DMS53 treated with DMSO at 0.1 percent for 48 hours (cell line): Measurements from ENCODE around the gene ZBTB22.

Source experiments
- DNase-seq: peaks from one replicate; lab custom pipeline; 2025; ENCODE audit not compliant: unreplicated experiment; lab: John Stamatoyannopoulos, UW

Gene ZBTB22

GRCh38 chr6:33329058-33329457 lies 11.5 kb upstream of the ZBTB22 start:
- no peak for DNase-seq

- DNase-seq: peak; percentile 33
Measured at GRCh38 chr6:33324125-33324524, 6.6 kb upstream of the ZBTB22 start.

GRCh38 chr6:33323623-33323948 lies 6.0 kb upstream of the ZBTB22 start:
- no peak for DNase-seq

- no peak for DNase-seq
Measured at GRCh38 chr6:33321227-33321626, 3.7 kb upstream of the ZBTB22 start.

GRCh38 chr6:33320315-33321181 lies 3.0 kb upstream of the ZBTB22 start:
- no peak for DNase-seq

GRCh38 chr6:33319939-33320314 lies 2.4 kb upstream of the ZBTB22 start:
- no peak for DNase-seq

- no peak for DNase-seq
Measured at GRCh38 chr6:33318426-33319073, 1.0 kb upstream of the ZBTB22 start.

- no peak for DNase-seq
Measured at GRCh38 chr6:33317419-33317668, 200 bp downstream of the ZBTB22 start.

GRCh38 chr6:33316603-33317418 lies 733 bp downstream of the ZBTB22 start:
- DNase-seq: no peak

GRCh38 chr6:33315793-33316602 lies 1.5 kb downstream of the ZBTB22 start:
- no peak for DNase-seq

- peak; percentile 55 for DNase-seq
Measured at GRCh38 chr6:33314943-33315792, 2.4 kb downstream of the ZBTB22 start.

GRCh38 chr6:33314515-33314942 lies 3.0 kb downstream of the ZBTB22 start:
- DNase-seq: peak; percentile 44

- DNase-seq: peak; percentile 64
Measured at GRCh38 chr6:33313709-33314514, 3.6 kb downstream of the ZBTB22 start, which contains the start of gene TAPBP. Gene TAPBP (minus strand): TSS chr6:33314078. CDS start chr6:33314041, 37 bp downstream.

- peak; percentile 21 for DNase-seq
Measured at GRCh38 chr6:33313105-33313708, 4.3 kb downstream of the ZBTB22 start.

GRCh38 chr6:33312361-33313104 lies 5.0 kb downstream of the ZBTB22 start:
- peak; percentile 42 for DNase-seq

- no peak for DNase-seq
Measured at GRCh38 chr6:33306356-33306755, 11.2 kb downstream of the ZBTB22 start.

- no peak for DNase-seq
Measured at GRCh38 chr6:33305052-33305451, 12.5 kb downstream of the ZBTB22 start.

GRCh38 chr6:33304216-33304615 lies 13.3 kb downstream of the ZBTB22 start:
- DNase-seq: no peak
